IPS-20b (cell line): ENCODE results near the gene PIGM.

ENCODE experiments used
- H3K27ac ChIP-seq: one replicate; pipeline ENCODE4 v1.5.1; 2013; ENCODE audit warnings: low read length
- H3K27me3 ChIP-seq: 2 replicates; pipeline ENCODE4 v1.6.1; 2013; ENCODE audit warnings: mild to moderate bottlenecking, low read length, inconsistent platforms; ENCODE audit not compliant: insufficient read depth
- H3K36me3 ChIP-seq: 2 replicates; pipeline ENCODE4 v1.6.1; 2013; ENCODE audit warnings: low read depth, mild to moderate bottlenecking, inconsistent platforms, low read length, moderate library complexity; ENCODE audit not compliant: insufficient read depth
- H3K4me1 ChIP-seq: 2 replicates; pipeline ENCODE4 v1.6.1; 2013; ENCODE audit warnings: mild to moderate bottlenecking, control low read depth, inconsistent platforms, low read length, moderate library complexity; ENCODE audit not compliant: insufficient read depth
- H3K4me3 ChIP-seq: 2 replicates; pipeline ENCODE4 v1.5.1; 2013; ENCODE audit warnings: mild to moderate bottlenecking, low read length, inconsistent platforms
- H3K9ac ChIP-seq: 2 replicates; pipeline ENCODE4 v1.6.1; 2013; ENCODE audit warnings: low read depth, mild to moderate bottlenecking, inconsistent platforms, low read length, moderate library complexity
- H3K9me3 ChIP-seq: 2 replicates; pipeline ENCODE4 v1.6.1; 2013; ENCODE audit warnings: mild to moderate bottlenecking, low read depth, low read length, inconsistent platforms; ENCODE audit not compliant: insufficient read depth

Gene PIGM

GRCh38 chr1:159981351-159982055 lies 50.3 kb downstream of the PIGM start:
- Histone ChIP-seq H3K36me3 (no peaks in the 10 kb centered on the region), H3K27me3 (no peaks in the 10 kb centered on the region; the same call in 1 of the 2 replicates), H3K4me3 (no peak overlapping the region), H3K4me1 (no peaks in the 10 kb centered on the region), H3K9ac (no peak overlapping the region), H3K27ac (no peak overlapping the region), H3K9me3 (no peaks in the 10 kb centered on the region)

DNA sequence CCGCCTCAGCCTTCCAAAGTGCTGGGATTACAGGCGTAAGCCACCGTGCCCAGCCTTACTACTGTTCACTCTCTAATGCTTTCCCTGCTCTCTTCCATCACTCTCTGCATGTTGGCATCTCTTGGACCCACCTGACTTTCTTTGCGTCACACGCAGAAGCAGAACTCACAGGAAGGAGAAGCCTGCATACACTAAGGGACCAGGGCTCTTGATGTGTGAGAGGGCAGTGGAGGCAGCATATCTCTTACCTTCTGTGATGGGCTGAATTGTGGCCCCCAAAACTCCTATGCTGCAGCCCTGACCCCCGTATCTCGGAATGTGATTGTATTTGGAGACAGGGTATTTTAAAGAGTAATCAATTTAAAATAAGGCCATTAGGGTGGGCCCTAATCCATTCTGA lies 51.0 kb downstream of the PIGM start:
- Histone ChIP-seq H3K4me3 (no peak overlapping the region), H3K9me3 (no peaks in the 10 kb centered on the region), H3K9ac (no peak overlapping the region), H3K27ac (no peak overlapping the region), H3K27me3 (no peaks in the 10 kb centered on the region; the same call in 1 of the 2 replicates), H3K4me1 (no peaks in the 10 kb centered on the region), H3K36me3 (no peaks in the 10 kb centered on the region)

GRCh38 chr1:159980076-159980475 lies 51.7 kb downstream of the PIGM start:
- H3K4me1 ChIP-seq: no peaks in the 10 kb centered on the region
- no peak overlapping the region for H3K4me3 ChIP-seq
- H3K27me3 ChIP-seq: no peaks in the 10 kb centered on the region; the same call in 1 of the 2 replicates
- no peak overlapping the region for H3K27ac ChIP-seq
- no peaks in the 10 kb centered on the region for H3K36me3 ChIP-seq
- H3K9me3 ChIP-seq: no peaks in the 10 kb centered on the region
- no peak overlapping the region for H3K9ac ChIP-seq

GRCh38 chr1:159979257-159979656 lies 52.5 kb downstream of the PIGM start:
- H3K4me3 ChIP-seq: no peak overlapping the region
- no peaks in the 10 kb centered on the region for H3K36me3 ChIP-seq
- no peak overlapping the region for H3K27ac ChIP-seq
- H3K9ac ChIP-seq: no peak overlapping the region
- no peaks in the 10 kb centered on the region for H3K9me3 ChIP-seq
- no peaks in the 10 kb centered on the region for H3K4me1 ChIP-seq
- H3K27me3 ChIP-seq: no peaks in the 10 kb centered on the region; the same call in 1 of the 2 replicates

- Histone ChIP-seq H3K9me3 (no peaks in the 10 kb centered on the region), H3K9ac (no peak overlapping the region), H3K36me3 (no peaks in the 10 kb centered on the region), H3K4me1 (no peaks in the 10 kb centered on the region), H3K4me3 (no peak overlapping the region), H3K27me3 (no peaks in the 10 kb centered on the region; the same call in 1 of the 2 replicates), H3K27ac (no peak overlapping the region)
Observed at GRCh38 chr1:159978107-159978398, 53.7 kb downstream of the PIGM start.

GRCh38 chr1:159977364-159978106 lies 54.3 kb downstream of the PIGM start:
- Histone ChIP-seq H3K36me3 (no peaks in the 10 kb centered on the region), H3K9me3 (no peaks in the 10 kb centered on the region), H3K27me3 (no peaks in the 10 kb centered on the region; the same call in 1 of the 2 replicates), H3K9ac (no peak overlapping the region), H3K27ac (no peak overlapping the region), H3K4me1 (no peaks in the 10 kb centered on the region), H3K4me3 (no peak overlapping the region)
